Fibroblast of skin of abdomen (primary cell): ENCODE measurements around the gene GABRD.

Source experiments
- DNase-seq: peaks from one replicate; pipeline ENCODE4 v3.0.0-alpha.2; 2013

Gene GABRD

GRCh38 chr1:2018217-2019171, 651 bp upstream of the GABRD start:
- no peak for DNase-seq

DNA sequence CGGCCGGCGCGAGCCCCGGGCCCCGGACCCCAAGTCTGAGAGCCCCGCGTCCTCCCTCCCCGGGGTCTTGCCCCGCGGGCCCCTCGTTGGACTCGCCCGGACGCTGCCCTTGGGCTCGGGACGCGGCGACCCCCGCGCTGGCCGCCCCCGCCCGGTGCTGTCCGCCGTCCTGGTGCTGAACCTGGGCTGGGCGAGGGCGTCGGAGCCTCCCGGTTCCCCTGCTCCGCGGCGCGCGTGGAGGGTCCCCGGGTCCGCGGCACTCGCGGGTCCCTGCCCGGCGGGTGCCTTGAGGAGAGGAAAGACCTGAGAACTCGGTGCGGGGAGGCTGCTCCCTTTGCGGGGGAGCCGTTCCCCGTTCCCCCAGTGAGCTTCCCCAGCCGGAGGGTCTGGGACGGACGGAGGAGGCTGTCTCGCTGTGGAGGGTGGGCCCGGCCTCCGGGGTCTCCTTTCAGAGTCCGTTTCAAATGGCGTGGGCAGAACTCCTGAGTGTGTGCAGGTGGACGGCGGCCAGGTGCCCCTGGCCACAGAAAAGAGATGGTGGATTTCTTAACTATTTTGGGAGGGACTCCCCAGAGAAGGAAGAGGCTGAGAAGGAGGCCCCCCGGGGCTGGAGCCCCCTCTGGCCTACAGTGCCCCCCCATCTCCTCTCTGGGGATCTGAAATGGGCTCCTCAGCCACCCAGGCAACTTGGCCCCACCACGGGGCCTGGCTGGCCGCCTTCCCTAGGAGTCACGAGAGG, 595 bp downstream of the GABRD start:
- DNase-seq: no peak

GRCh38 chr1:2020310-2020655, 1.1 kb downstream of the GABRD start:
- DNase-seq: no peak

- no peak for DNase-seq
Observed at GRCh38 chr1:2021550-2021949, 2.4 kb downstream of the GABRD start.

DNA sequence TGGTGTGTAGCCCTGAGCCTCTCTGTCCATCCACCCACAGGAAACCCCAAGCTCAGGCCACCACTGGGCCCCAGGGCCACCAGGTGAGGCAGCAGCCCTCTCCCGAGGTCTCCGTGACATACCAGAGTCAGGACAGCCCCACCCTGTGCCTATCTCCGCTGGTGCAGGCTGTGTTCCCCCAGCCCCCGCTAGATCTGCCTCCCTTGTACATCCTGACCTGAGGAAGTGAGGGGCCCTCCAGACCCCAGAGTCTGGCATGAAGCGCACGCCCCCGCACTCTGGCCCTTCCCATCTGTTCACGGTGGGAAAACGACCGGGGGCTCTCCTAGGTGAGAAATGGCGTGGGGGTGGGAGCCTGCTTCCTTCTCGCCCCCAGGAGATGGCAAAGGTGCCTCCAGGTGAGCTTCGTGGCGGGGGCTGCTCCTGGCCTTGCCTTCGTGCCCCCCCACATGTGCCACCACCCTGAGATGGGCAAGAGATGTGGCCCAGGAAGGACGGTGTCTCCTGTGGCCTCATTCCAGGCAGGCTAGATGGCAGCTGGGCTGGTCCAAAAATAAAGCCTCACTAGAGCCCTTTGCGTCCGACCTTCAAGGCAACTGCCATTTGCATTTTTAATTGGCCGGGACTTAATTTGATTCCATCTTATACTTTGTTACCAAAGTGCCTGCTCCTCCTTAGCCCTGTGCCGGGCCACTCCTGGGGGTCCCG, 3.1 kb downstream of the GABRD start:
- DNase-seq: no peak

DNA sequence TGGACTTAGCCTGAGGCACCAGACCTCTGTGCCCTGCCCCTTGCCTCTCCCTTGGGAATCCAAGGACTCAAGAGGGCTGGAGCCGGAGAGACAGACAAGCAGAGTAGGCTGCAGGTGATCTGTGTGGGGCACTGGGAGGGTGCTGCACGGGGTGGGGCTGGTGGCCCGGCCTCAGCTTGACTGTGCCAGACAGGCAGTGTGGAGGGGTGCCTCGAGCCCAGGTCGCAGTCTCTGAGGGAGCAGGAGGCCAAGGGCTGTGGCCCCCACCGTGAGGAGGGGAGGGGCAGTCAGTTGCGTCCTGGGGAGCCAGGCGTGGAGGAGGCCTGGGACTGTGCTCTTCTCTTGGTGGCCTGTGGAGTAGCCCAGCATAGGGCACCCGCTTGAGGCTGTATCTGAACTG, 4.0 kb downstream of the GABRD start:
- DNase-seq: no peak

GRCh38 chr1:2024451-2024850, 5.3 kb downstream of the GABRD start:
- no peak for DNase-seq

DNA sequence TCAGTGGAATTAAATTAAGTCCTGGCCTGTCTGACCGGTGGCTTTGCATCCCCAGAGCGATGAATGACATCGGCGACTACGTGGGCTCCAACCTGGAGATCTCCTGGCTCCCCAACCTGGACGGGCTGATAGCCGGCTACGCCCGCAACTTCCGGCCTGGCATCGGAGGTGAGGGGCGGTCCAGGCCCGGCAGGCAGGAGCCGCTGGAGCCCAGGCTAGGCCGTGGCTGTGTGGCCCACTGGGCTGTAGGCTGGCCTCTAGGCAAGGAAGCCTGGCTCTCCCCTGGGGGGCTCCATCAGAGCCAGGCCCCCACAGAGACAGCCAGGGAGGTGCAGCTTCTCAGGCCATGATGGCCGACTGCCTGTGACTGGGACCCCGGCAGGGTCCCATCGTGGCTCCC, 5.7 kb downstream of the GABRD start:
- no peak for DNase-seq

- DNase-seq: no peak
Observed at GRCh38 chr1:2025491-2025981, 6.4 kb downstream of the GABRD start.

DNA sequence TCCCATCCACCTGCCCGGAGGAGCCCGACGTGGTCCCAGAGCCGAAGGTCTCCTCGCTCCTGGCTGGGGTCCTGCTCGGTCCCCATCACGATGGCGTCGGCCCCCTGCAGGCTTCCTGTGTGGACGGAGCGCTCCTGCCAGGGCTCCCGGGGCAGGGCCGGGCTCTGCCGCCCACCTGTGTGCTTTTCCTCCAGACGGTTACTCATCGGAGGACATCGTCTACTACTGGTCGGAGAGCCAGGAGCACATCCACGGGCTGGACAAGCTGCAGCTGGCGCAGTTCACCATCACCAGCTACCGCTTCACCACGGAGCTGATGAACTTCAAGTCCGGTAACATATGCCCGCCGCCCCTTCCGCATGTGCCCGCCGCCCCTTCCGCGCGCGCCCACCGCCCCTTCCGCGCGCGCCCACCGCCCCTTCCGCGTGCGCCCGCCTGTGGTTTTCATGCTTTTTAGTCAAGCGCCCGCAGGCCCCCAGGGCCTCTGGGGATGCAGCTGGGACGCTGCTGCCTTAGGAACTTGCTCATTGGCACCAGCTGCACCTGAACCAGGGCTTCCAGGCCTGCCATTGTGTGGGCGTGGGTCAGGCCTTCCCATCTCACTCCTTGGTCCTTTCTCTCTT, 8.9 kb downstream of the GABRD start:
- no peak for DNase-seq

- DNase-seq: no peak
Observed at GRCh38 chr1:2028870-2029560, 9.9 kb downstream of the GABRD start.

DNA sequence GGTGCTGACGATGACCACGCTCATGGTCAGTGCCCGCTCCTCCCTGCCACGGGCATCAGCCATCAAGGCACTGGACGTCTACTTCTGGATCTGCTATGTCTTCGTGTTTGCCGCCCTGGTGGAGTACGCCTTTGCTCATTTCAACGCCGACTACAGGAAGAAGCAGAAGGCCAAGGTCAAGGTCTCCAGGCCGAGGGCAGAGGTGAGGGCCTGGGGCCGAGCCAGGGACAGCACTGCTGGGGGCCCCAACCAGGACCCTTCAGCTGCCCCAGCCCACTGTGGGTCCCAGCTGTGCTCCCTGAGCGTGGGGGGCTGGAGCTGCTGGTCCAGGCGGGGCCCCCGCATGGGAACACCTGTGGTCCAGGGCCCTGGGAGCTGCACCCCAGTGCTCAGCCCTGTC, 10.4 kb downstream of the GABRD start:
- no peak for DNase-seq

GRCh38 chr1:2030076-2030871, 11.1 kb downstream of the GABRD start:
- DNase-seq: no peak

- no peak for DNase-seq
Observed at GRCh38 chr1:2031546-2032540, 12.7 kb downstream of the GABRD start.

DNA sequence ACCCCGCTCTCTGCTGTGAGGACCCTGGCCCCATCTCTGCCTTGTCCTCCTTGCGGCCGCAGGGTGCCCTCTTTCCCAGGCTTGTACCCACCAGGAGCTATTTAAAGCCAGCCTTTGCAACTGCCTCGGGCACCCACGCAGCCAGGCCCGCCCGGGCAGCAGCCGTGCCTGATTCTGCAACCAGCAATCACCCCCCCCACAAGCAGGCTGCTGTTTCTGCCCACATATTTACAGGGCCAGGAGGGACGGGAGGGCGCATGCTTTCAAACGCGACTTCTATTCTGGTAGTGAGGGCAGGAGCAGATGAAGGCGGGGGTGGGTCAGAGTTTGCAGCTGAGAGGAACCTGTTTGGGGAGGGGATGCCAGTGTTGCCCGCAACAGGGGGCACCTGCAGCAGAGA, 13.6 kb downstream of the GABRD start:
- no peak for DNase-seq

GRCh38 chr1:2033165-2033564, 14.0 kb downstream of the GABRD start:
- DNase-seq: no peak

DNA sequence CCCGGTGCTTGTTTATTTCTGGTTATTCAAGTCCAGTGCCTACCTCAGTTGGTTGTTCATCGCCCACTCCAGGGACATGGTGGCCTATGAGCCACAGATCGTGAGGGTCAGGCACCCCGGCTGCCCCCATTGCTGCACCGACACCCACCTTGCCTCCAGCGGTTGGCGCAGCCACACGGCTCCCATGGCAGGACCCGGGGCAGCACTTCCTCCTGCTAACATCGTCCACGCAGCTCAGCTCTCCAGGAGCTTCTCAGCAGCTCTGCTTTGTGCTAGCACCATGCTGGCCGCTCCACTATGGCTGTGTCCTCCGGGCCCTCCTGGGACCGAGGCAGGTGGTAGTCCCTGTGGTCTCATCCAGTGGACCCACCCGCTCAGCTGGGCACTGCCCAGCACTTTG, 17.1 kb downstream of the GABRD start:
- DNase-seq: no peak

- no peak for DNase-seq
Observed at GRCh38 chr1:2037314-2037979, 18.3 kb downstream of the GABRD start.

GRCh38 chr1:2038229-2038628, 19.1 kb downstream of the GABRD start:
- no peak for DNase-seq
